SK-MEL-5 (cell line): ENCODE results near the gene AGER. TPM values are rescaled to one million over a fixed set of nuclear protein-coding genes. Genes with fewer than 3 reads are reported as not detected.
"Not testable (repeated sequence)": the region's sequence is repeated elsewhere in the genome, so short reads cannot be mapped to it uniquely, and the experiment has no call there.

Experiments used
- DNase-seq: peaks from one replicate; pipeline ENCODE4 v3.0.0-alpha.2; 2016; ENCODE audit warnings: low read depth, low spot score
- in situ Hi-C: cut with HindIII; loops from 2 replicates; pipeline ENCODE4 v1.10.0; 2016; ENCODE audit warnings: low sequenced_read_pairs, high pct_unique_total_duplicates, low pct_unique_long_range_greater_than_20kb
- total RNA-seq: library from RNA; depleted of rRNA; stranded (reverse); fragments of >200 nt; shearing (Covaris generic); gene quantifications from 2 replicates; pipeline ENCODE4 v1.2.3, GENCODE V29; 2014

Gene AGER
- total RNA-seq, 1 experiment from 2014 or later: 0.85 TPM

DNA sequence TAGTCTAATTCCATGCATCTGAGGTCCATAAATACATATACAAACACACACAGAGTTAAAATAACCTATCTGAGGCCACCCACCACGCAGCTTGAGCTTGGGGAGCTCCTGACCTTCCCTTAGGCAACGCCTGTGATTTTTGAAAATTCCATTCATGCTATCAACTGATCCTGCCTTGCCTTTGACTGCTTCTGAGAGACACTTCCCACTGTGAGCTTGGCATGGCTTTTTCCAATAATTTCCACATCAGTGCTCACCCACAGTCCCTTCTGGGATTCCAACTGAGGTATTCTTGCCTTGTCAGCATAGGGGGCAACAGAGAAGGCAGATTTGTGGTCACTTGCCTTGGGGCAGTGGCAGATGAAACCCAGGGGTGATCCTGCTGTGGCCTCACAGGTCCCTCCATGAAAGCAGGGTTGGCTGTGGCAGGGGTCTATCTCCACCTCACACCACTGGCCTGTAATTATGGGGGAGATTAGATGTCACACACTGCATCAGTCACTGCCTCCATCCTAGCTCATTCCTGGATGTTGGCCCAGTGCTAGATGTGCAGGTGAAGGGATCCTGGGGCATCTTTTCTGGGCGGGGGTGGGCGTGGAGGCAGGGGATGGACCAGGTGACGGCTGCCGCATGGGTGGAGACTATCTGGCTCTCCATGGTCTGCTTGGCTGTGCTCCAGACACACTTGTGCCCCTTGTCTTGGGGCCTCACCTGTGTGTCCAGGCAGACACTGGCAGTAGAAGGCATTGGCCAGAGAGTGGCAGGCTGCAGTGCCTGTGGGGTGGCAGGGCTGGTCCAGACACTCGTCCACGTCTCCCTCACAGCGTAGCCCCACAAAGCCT is 19.6 kb upstream of the AGER start:
- no peak for DNase-seq

DNA sequence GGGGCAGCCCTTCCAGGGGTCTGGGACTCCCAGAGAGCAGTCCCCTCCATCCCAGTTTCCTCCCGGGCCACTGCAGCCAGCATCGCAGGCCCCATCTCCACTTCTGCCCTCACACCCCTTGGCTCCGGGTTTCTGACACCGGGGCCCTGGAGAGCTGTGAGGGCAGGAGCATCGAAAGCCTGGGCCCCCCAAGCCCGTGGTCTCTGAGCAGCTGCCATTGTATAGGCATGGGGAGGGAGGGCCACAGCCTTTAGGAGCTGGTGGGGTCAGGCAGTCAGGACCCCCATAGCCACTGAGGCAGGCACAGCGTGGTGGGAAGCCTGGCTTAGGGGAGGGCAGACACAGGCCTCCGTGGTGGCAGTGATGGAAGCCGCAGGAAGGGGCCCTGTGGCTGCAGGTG is 18.1 kb upstream of the AGER start:
- no peak for DNase-seq
- in situ Hi-C loops: no loop called here

More for the DNA sequence above, 19.6 kb upstream of the AGER start:
- in situ Hi-C loops: no loop called here

DNA sequence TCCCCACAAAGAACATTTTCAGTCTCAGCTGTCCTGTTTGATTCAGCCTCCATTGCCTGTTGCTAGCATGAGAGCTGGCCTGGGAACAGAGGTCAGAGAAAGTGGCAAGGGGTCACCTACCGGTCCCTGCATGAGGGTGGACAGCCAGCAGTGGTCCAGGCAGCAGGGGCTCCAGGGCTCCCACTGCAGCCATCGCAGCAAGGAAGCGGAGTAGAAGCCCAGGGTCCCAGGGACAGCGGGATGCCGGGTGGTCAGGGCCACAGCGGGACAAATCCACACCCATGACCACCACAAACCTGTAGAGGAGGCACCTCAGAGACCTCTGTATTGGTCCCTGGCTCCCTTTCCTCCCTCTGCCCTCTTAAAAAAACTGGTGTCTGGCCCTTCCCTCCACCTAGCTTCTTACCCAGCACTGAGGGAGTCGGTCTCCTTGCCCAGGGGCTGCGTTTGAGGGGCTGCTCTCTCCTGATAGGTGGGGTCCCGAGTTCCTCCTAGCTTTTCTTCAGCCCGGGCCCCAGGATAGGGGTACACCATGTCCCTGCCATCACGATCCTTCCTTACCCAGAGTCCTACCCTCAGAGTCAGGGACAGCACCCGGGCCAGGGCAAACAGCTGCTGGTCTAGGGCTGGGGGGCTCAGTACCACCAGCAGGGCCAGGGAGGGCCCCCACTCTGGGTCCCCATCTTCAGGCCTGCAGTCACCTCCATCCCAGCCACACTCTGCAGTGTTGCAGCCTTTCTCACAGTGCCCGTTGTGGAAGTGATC is 16.8 kb upstream of the AGER start:
- no peak for DNase-seq
- in situ Hi-C loops: no loop called here

DNA sequence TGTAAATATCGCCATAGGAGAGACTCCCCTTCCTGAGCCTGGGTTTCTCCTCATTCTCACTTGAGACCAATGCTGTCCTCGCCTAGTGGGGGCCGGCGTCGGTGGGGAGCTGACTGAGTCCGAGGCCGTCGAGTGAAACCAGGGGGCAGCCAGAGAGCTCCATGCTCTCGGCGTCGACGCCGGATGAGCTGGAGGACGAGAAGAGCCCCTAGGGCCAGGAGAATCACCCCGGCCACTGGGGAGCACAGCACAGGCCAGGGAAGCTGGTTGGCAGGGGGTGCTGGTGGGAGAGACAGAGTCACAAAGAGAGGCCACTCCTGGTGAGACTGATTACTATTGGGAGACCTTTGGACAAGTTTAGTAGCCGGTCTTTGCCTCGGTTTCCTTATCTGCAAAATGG is 14.8 kb upstream of the AGER start:
- in situ Hi-C loops: no loop called here
- DNase-seq: no peak

DNA sequence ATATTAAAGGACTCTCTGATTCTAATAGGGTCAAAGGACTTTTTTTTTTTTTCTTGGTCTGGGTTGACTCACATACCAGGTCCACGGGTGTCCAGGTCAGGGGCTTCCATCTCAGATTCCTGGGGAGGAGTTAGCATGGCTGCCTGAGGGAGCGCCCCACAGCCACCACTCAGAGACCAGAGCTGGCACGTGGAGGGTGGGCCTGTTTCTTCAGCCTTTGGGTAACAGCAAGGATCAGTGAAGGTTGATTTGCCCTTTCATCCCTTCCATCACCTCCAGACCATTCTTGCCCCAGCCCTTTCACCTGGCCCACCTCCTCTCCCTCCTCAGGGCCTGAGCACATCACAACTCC is 14.3 kb upstream of the AGER start:
- in situ Hi-C loops: no loop called here
- no peak for DNase-seq

DNA sequence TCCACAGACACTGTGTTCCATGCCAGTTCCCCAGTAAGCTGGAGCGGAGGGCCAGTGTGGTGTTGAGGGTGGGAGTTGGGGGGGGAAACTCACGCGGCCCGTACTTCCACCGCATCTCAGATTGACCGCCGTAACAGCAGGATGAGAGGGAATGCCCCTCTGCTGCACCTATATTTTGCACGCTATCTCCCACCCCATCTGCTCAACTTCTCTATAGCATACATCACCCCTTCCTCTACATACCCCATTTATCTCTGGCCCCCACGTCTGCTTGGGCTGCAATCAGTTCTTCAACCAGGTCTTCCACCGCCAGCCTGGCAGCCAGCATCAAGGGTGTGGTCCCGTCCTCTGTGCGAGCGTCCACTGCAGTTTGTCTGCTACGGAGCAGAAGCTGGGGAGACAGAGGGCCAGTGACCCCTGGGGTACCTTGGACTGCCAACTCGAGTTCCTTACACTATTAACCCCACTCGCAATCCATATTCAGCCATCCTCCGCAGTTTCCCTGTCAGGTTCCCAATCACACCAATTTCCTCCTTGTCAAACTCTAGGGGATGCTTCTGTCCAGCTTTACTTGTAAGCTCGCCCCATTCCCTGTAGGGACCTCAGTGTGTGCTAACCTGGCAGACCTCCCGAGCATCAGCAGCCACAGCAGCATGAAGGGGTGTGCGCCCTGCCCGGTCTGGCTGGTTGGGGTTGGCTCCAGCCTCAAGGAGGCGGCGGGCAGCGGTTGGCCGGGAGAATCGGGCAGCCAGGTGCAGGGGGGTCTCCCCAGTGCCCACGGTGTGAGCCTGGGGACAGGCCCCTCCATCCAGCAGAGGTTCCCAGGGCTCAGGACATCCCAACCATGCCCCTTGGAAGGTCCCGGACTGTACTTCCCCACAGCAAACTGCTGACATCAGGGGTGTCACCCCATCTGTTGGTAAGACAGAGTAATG is 12.9 kb upstream of the AGER start:
- no peak for DNase-seq
- in situ Hi-C loops: no loop called here

DNA sequence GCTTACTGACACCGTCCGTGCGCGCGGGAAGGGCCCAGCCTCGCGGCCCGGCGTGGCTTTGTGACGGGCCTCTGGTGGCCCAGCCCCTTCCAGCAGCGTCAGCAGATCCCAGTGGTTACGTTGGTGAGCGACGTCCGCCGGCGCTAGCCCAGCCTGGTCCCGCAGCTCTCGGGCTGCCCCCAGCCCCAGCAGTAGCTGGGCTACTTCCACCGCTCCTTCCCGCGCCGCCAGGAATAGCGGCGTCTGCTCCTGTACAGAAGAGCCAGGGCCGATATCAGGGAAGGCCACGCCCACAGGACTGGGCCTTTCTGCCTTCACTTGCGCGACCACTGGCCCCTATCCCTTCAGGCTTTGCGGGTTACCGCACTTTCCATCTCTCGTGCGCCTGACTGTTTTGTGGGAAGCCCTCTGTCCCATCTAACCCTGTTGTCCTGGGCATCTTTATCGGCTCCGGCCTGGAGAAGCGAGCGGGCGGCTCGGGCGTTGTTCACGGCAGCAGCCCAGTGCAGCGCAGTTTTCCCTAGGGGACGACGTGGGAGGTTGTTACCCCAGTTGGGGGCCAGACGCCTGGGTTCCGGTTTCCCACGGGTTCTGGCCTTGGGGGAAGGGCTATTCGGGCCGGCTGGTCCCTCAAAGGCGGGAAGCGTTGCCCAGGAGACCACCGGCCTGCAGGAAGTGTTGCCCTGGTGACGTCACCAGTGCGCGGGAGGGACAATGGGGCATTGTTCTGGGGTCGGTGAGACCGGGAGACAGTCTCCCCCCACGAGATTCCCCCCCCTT is 12.0 kb upstream of the AGER start:
- in situ Hi-C loops: no loop called here
- peak; percentile 96 for DNase-seq

GRCh38 chr6:32195652-32195901 is 11.5 kb upstream of the AGER start:
- DNase-seq: peak; percentile 99
- in situ Hi-C loops: no loop called here

DNA sequence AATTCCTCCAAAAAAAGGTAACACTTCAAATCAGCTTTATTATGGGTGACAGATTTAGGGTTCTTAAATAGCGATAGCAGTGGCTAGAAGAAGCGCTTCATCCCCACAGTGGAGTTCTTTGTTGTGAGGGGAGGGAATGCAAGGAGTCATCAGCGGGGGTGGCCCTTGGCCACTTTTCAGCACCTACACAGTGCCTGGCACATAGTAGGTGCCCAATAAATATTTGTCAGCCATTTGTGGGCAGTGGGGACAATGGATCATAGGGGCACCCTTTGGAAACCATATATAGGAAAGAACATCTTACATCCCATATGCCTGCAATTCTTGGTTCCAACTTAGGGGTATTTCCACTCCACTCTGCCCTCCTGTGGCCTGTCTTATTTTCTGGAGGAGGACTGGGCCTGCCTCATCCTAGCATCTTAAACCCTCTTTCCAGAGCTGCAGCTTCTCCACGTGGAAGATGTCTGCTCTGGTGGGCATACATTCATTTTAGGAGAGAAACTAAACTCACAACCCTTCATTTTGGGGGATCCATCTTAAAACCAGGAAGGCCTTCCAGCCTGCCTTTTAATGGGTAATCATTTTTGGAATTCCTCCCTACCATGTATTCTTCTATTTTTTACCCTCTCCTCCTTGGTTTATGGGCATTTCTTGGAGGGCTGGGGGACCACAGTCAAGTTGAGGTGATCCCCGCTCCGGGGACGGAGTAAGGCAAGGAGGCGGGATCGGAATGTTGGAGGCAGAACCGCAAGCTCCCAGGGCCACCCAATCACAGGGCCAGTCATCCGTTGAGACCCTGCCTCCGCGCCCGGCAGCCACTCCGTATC is 11.0 kb upstream of the AGER start:
- DNase-seq: peak; percentile 77
- in situ Hi-C loops: no loop called here

- DNase-seq: no peak
- in situ Hi-C loops: no loop called here
Measured at GRCh38 chr6:32194388-32194787, 10.3 kb upstream of the AGER start.

GRCh38 chr6:32193096-32193495 is 9.0 kb upstream of the AGER start:
- DNase-seq, in situ Hi-C loops: not testable (repeated sequence)

- no peak for DNase-seq
- in situ Hi-C loops: no loop called here
Measured at GRCh38 chr6:32192608-32193039, 8.6 kb upstream of the AGER start, which contains the start of gene GPSM3. Gene GPSM3 (minus strand): TSS chr6:32192643. CDS start chr6:32192513, 130 bp downstream.

DNA sequence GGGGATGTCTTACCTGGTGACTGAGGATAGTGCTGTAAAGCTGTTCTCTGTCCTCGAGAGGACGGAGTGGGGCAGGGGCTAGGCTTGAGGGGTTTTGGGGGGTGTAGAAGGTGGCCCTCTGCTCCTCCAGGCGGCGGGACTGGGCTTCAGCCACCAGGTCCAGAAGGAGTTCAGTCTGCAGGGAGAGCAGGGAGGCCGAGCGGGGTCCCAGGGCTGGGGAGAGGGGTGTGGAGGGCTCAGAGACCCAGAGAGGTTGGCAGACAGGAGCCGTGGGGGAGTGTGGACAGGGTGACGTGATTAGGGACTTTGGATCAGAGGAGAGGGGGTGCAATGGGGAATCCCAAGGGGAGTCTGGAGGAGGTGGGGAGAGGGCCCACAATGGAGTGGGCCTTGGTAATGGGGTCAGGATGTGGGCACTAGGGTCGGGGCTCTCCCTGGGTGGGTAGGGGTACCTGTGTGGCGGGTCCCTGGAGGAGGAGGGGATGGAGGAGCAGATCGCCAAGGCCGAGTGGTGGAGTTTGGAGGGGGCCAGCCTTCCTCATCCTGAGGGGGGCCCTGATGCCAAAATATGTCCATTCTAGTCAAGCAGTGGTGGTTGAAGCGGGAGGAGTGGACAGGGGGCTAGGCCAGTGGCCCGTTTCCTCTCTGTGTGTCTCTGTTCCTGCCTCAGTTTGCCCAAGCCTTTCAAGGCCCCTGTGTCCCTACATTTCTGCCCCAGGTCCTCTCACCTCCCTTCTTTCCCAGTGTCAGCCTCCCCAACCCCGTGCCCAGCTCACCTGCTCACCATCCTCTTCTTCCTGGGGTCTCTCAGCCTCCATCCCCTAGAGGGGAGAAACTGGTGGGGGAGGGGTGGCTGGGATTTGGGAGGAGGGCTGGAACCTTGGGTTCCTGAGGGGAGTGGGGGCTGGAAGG is 7.9 kb upstream of the AGER start:
- in situ Hi-C loops: no loop called here
- DNase-seq: no peak

GRCh38 chr6:32190911-32191677 is 7.0 kb upstream of the AGER start:
- DNase-seq: no peak
- in situ Hi-C loops: no loop called here
